RCC 7860 (cell line): ENCODE data around the gene LARP4B.

Experiments used
- DNase-seq: peaks from one replicate; pipeline ENCODE4 v3.0.0-alpha.2; 2015; ENCODE audit warnings: low spot score
- FAIRE-seq: peaks from 2 replicates; lab custom pipeline; 2012; peaks lifted over from hg19 to GRCh38; lab: Jason Lieb, UNC

Gene LARP4B

DNA sequence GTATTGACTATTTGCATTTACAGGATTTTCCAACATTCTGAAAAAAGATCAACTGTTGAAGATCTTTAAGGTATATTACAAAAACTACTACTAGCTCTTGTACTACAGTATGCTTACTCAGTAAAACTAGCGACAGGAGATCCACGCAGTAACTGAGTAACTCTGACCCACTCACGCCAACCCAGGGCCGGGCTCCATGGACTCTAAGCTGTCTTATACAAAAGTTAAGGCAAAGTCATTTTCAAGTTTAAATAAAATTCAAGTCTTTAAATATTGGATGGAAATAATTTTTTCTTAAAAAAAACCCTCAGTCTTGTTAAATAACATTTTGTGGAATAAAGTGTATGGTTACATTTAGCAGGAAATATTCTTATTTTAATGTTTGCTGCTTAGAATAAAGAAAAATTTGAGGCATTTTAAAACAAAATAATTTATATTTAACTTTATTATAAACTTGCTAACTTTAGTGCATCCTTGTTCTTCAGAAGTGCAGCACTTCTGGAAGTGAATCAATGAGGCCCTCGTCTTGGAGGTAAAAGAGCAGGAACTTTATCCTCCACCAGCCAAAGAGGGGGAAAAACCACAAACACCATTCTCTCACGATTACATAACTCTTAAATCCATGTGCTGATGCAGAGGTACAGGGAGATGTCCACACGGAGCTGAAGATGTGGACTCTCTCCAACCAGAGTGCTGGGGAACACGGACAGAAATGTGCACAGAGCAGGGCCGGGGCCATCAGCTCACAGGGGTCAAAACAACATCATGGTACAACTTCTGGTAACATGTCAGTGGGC, 119.9 kb downstream of the LARP4B start:
- no peak for DNase-seq
- no peak for FAIRE-seq

DNA sequence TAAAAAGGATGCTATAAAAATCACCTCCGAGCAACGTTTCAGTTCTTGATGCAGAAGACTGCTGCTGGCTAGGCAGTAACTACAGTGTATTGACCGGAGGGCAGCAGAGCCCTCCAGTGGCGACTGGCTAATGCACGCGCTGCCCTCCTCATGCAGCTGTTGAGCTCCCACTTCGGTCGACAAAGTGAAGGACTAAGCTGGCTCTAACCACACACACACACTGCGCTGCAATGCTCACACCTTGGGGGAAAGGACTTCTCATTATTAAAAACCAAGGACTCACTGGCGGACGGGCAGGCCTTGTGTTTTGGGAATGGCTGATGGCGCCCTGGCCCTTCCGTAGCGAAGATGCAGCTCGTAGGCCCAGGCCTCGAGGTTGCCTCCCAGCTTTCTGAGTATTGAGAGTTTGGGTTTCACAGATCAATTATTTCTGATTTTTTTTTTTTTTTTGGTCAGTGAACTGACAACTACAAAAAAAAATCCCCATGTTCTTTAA, 121.1 kb downstream of the LARP4B start:
- FAIRE-seq (no peak), DNase-seq (no peak)

DNA sequence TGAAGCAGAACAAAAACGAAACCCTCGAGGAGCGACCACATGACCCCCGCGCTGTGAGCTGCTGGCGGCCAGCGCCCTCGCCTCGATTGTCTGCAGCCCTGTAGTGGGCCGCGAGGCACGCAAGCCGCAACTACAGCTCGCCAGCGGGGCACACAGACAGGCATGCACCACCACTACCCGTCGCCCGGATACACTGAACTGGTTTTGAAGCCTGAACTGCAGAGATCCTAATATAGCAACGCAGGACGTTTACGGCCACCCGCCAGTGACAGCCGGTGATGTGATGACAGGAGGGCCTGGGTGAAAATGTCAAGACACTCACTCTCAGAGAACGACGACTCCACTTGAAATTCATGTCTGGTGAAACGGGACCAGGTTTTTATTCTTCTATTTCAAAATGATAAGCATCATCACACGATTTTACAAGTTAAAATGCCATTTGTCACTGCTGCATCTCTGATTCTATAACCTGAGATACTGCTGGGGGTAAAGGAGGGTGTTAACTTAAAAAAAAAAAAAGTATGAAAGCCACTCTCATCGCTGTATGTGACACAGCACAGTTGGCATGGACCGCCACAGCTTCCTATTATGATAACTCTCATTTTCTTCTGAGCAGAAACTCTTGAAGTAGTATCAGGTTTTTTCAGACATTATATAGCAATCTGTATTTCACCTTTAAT, 121.7 kb downstream of the LARP4B start:
- DNase-seq (no peak), FAIRE-seq (no peak)

DNA sequence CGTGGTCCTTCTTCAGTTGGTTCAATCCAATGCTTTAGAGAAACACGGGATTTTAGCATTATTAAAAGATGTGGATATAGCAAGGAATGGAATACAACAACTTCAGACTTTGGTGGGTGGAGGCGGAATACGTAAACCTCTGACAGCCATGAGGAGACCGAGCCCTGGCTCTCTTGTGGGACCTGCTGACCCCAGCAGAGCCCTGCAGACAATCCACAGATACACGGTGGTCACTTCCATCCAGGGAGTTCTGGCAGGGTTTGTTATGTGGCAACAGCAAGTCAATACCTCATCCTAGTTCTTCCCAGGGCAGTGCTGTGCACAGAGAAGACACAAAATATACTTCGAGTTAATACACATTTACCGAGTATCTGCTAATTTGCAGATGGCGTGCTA, 123.5 kb downstream of the LARP4B start:
- DNase-seq: no peak
- FAIRE-seq: no peak

DNA sequence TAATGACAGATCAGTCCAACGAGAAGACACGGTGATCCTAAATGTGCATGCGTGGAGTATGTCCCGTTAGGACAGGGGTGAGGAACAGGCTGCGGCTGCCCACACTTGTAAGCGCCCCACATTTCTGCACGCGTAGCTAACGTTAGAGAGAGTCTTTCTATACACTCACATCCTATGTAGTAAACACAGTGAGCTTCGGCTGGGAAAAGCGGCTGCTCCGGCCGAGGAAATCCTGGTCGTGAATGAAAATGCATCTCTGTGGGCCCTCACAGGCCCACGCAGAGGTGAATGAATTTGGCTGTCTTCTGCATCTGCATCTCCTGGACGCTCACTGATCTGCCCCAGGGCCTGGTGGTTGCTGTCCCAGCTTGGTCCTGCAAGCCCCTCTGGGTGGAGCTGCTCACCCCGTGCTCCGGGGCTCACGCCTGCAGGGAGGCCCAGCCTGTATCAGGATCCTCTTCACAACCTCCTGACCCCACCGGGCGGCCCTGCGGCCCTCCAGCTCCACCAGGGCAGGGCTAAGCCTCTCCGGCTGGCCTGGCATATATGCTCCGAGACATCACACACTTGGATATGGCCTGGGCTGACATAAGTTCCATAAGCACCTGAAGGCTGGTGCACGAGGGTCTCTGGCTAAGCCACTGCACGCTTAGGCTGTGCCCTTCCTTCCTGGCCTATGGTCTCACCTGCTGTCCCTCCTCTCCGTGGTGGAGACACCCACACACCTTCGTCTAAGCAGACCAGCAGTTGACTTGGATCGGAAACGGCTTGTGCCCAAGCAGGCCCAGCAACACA, 124.1 kb downstream of the LARP4B start:
- FAIRE-seq (no peak), DNase-seq (no peak)

DNA sequence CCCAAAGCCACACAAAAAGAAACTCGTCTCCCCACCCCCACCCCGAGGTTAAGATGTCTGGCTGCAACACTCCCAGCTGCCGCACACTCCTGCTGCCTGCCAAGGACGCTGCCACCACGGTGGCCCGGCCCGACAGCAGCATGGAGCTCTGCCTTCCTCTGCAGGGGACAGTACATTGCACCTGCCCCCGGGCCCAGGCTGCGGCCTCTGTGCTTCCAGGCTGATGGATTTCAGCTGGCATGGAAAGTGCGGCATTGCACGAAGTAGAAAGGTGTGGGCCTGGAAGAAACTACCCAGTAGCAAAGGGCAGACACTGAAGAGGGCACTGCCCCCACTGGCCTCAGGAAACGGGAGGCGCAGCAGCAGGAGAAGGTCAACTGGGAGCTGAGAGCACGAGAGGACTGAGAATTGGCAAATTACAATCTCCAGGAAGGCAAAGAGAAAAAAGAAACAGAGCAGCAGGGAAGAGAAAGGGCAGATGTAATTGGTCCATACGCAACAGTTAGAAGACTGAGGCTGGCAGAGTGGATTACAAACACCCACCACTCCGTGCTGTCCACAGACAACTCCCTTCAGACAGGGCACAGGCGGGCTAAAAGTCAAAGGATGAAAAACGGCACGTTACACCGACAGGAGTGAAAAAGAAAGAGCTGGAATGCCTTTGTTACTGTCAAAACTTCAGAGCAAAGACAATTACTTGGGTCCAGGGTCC, 124.9 kb downstream of the LARP4B start:
- FAIRE-seq (no peak), DNase-seq (no peak)

DNA sequence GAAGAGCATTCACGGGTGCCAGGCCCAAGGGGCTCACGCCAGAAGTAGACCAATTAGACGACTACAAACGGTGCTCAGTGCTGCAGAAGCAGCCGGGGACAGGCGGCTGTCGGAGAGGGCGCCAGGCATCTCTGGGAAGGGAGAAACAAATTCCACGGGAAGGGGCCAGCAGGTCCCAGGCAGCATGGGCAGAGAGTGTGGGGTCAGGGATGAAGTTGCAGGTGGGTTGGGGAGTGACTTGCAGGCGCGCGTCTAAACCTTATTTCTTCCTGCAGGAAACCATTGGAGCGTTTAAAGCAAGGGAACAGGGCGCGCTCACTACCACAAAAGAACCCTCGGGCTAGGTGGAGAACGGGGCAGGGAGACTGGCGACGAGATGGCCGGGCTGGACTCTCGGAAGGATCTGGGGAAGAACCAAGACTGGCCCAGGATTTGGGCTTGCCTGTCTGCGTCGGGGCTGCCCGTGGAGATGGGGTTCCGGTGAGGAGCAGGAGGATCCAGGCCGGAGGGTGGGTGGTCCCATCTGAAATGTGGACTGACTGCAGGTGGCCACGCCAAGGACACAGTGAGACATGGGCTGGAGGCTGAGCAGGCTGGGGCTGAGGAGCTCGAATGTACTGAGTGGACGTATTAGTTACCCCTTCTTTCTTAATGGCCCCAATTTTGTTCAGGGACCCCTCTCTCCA, 125.7 kb downstream of the LARP4B start:
- FAIRE-seq (no peak), DNase-seq (no peak)

DNA sequence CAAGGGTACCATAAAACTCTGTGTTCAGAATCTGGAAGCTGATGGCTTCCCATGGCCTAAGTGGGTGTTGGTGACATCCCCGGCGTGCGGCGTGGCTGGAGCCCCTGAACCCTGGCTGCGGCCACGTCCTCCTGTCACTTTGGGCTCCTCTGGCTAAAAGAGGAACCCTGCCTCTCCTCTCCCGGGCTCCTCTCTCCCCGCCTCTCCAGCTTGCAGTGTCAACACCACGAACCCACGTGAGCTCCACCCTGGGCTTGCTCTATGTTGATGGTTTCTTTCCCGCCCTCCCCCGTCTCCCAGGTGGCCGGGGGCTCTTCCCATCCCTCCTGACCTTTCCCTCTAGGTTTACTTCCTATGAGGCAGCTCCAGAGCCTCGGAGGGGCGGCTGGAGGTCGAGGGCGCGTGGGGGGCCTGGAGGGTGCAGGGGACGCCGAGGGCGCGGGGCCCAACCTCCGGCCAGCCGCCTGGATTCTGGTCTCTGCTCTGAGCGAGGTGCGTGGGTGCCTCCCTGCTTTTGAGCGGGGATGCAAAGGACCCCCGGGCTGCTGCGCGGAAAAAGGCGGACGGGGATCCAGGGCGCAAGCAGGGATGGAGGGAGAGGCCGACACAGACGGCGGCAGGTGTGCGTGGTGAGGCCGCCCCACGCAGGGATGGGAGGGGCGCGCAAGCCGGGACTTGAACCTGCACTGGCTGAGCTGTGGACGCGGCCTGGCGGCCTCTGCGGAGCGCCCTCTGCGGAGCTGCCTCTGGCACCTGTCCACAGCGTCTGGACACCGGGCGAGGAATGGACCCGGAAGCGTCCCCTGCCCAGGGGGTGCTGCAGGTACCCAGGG, 126.5 kb downstream of the LARP4B start:
- DNase-seq (no peak), FAIRE-seq (no peak)

DNA sequence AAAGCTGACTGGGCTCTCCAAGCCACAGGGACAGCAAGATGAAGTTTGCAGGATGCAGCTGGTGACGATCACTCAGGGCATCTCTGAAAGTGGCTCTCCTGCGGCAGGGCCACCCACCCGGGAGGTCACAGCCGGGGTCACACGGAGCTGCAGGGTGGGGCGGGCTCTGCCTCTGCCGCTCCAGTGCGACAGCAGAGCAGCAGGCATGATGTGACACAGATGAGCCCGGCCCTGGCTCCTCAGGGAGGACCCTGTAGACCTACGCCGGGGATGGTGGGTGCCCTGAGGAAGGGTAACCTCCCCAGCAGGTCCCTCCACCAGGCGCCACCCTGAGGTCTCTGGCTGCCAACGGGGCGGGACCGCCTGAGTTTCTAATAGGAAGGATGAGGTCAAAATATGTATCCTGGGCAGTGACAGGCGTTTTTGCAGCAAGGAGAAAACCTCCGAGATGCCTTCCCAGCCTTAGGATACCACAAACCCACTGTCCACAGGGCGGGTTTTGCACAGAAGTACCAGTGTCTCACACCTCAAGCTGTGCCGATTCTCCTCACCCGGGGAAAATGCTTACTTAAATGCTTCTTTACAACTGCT, 127.2 kb downstream of the LARP4B start:
- no peak for DNase-seq

DNA sequence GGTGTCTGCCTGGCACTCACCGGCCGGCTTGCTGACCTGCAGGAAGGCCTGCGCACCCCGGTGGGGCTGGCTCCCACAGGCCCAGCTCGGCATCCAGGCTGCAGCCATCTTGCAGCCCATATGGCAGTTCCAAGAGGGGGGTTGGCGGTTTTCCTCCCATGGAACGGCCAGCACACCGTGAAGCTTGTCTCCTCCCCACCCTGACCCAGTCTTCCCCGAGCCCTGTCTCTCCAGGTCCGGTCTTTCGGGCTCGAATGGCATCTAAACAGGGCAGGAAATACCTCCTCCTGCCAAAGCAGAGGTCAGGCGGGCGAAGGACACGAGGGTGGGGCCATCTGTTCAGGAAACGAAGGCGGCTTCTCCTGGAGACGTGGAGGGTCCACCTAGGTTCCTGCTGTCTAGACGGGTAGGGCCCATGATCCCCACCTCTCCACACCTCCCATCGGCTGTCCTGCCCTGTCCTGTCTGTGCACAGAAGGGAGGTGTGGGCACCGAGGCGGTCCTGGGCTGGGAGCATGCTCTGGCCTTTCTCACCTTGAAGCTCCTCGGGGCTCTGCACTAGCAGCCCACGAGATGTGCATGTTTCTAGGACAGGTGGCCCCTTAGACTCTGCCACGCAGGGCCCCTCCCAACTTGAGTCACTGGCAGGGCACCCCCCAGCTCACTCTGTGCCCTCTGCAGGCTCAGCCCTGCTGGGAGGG, 128.3 kb downstream of the LARP4B start:
- DNase-seq (no peak), FAIRE-seq (no peak)

More for the DNA sequence above, 127.2 kb downstream of the LARP4B start:
- no peak for FAIRE-seq

DNA sequence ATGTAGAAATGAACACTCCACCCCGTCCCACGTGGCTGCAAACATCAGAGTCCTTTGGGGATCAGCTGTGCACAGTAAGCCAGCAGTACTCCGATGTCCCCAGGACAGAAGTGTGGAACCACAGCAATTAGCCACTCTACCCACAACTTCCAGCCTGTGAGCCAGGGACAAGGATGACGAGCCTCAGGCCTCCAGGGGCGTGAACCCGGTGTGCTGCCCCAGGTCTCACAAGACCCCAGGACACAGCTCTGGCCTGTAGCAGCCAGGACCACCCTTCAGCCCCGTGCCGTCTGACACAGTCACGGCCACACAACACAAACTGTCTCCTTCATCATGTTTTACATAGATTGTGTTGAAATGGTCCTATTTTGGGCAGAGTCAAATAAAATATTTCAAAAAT, 129.0 kb downstream of the LARP4B start:
- FAIRE-seq (no peak), DNase-seq (no peak)

DNA sequence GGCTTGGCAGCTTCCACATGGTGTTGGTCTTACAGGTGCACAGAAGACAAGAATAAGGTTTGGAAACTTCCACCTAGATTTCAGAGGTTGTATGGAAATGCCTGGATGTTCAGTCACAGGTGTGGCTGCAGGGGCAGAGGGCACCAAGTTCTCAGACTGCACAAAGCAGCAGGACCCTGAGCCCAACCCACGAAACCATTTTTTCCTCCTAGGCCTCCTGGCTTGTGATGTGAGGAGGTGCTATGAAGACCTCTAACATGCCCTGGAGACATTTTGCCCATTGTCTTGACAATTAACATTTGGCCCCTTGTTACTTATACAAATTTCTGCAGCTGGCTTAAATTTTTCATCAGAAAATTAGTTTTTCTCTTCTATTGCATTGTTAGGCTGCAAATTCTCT, 134.3 kb downstream of the LARP4B start:
- DNase-seq (no peak), FAIRE-seq (no peak)

DNA sequence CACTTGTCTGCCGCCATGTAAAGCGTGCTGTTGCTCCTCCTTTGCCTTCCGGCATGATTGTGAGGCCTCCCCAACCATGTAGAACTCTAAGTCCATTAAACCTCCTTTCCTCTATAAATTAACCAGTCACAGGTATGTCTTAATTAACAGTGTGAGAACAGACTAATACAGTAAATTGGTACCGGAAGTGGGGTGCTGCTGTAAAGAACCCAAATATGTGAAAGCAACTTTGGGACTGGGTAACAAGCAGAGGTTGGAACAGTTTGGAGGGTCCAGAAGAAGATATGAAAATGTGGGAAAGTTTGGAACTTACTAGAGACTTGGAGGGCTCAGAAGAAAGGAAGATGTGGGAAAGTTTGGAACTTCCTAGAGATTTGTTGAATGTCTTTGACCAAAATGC, 135.3 kb downstream of the LARP4B start:
- FAIRE-seq: no peak
- no peak for DNase-seq

DNA sequence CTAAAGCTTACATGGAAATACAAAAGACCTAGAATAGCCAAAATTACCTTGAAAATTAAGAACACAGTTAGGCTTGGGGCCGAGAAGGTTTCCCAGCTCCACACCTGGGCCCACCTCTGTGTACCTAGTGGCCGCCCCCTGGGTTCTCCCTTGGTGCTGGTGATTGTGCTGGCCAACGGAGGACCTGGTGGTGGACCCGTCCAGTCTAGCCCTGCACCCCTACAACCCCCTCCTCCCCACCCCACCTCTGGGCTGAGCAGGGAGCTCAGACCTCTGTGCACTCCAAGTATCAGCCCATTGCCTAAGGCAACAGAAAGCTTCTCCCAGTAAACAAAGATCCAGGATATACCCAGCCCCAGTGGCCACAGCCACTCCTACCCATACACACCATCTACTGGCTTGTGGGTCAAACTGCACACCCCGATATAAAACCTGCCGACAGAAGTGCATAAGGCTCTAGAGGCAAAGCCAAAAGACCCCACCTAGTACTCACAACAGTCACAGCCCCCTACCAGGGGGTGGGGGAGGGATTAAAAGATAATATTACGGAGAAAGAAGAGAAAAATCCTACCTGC, 137.0 kb downstream of the LARP4B start:
- FAIRE-seq (no peak), DNase-seq (no peak)

DNA sequence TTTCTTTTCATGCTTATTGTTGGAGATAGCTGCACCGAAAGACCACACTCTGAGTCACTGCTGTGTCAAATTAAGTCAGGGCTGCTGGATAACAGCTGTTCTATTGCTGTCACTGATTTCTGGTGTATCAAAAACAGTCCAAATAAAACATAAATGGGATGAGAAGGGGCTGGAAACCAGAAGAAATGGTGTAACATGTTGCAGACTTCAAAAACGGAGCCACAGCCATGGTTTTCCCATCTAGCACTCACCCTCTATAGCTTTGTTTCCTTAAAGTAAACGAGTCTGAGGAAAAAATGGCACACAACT, 138.8 kb downstream of the LARP4B start:
- DNase-seq: no peak
- no peak for FAIRE-seq

DNA sequence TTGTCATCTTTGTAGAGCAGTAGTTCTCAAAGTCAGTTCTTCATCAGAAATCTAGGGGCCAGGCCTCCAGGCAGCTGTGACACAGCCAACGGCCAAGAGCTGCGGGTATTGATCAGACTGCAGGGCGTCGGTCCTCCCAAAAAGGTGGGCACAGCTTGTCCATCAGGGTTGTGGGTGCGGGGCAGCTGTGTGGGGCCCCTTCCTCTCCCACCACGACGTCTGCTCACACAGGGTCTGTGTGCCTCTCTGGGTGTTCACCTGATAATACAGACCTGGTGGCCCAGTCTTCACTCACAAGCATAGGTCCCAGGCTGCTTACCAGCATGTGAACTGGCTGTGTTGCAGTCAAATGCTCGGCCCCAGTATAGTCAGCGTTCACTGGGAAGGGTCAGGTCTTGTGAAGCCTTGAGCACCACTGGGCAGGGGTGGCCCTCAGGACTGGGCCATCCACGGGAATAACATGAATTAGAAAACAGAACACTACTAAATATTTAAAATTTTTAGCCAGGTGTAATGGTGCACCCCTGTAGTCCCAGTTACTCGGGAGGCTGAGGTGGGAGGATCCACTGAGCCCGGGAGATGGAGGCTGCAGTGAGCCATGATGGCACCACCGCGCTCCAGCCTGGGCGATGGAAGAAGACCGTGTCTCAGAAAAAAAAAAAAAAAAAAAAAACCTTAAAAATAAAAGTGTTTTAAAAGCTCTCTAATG, 139.3 kb downstream of the LARP4B start:
- DNase-seq (no peak), FAIRE-seq (no peak)

DNA sequence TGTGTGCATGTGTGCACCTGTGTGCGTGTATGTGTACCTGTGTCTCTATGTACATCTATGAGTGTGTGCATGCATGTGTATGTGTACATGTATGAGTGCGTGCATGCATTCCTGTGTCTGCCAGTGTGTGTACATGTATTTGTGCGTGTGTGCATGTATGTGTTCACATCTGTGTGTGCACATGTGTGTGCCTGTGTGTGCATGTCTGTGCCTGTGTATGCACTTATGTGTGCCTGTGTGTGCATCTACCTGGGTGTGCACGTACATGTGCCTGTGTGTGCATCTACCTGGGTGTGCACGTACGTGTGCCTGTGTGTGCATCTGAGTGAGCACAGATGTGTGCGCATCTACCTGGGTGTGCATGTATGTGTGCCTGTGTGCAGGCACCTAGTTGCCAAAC, 139.9 kb downstream of the LARP4B start:
- FAIRE-seq (no peak), DNase-seq (no peak)
